ENCODE data around the gene FRAS1. TPM values are rescaled to one million over a fixed set of nuclear protein-coding genes. Genes with fewer than 3 reads are reported as not detected.

Gene FRAS1
- total and polyA plus RNA-seq, 2 donors (not counting 1 experiment from before 2014, with no cell fraction given), result 0.30 to 0.66 TPM

GRCh38 chr4:78454016-78454415 is 396.9 kb downstream of the FRAS1 start:
- DNase-seq (ENCODE audit: low read depth in 2 of 2), result no peak
- Histone ChIP-seq H3K79me2 (ENCODE audit: control insufficient read depth, insufficient read depth, low read length) (no peaks in the 10 kb centered on the region), H3K4me1 (ENCODE audit: control insufficient read depth, extremely low read depth, insufficient read depth, low read length) (no peaks in the 10 kb centered on the region), H3K27ac (ENCODE audit: insufficient read depth, low read length) (no peak overlapping the region), H3K9ac (ENCODE audit: insufficient read depth, low read length) (no peak overlapping the region), H2AFZ (ENCODE audit: low read length) (no peak overlapping the region), H3K4me3 (replicated peaks in 1 of 4; ENCODE audit: control extremely low read depth in 1 of 4, insufficient read depth in 1 of 4, low read depth in 3 of 4, low read length in 4 of 4) (no peak overlapping the region), H4K20me1 (ENCODE audit: control insufficient read depth, extremely low read depth, insufficient read depth, low read length) (no peaks in the 10 kb centered on the region), H3K4me2 (ENCODE audit: extremely low read depth, insufficient read depth, low read length) (no peak overlapping the region), H3K27me3 (ENCODE audit: control insufficient read depth, insufficient read depth, low read length) (no peaks in the 10 kb centered on the region), H3K36me3 (ENCODE audit: control insufficient read depth, insufficient read depth, low read length) (no peaks in the 10 kb centered on the region), H3K9me3 (ENCODE audit: control insufficient read depth, insufficient read depth, low read depth, low read length) (no peaks in the 10 kb centered on the region)
- TF ChIP-seq EZH2 (IDR thresholded peaks at IDR 0.05; ENCODE audit: low read length, missing control alignments) (no peak), CTCF (conservative IDR thresholded peaks at IDR 0.05 in 1 of 2, IDR thresholded peaks at IDR 0.05 in 1 of 2; ENCODE audit: low read depth in 1 of 2, low read length in 2 of 2) (no peak)

GRCh38 chr4:78457751-78458150 is 400.6 kb downstream of the FRAS1 start:
- H3K79me2 ChIP-seq (ENCODE audit: control insufficient read depth, insufficient read depth, low read length), result no peaks in the 10 kb centered on the region
- TF ChIP-seq CTCF (conservative IDR thresholded peaks at IDR 0.05 in 1 of 2, IDR thresholded peaks at IDR 0.05 in 1 of 2; ENCODE audit: low read depth in 1 of 2, low read length in 2 of 2) (no peak), EZH2 (IDR thresholded peaks at IDR 0.05; ENCODE audit: low read length, missing control alignments) (no peak)
- H3K9ac ChIP-seq (ENCODE audit: insufficient read depth, low read length), result no peak overlapping the region
- no peak for DNase-seq (ENCODE audit: low read depth in 2 of 2)
- no peak overlapping the region for H2AFZ ChIP-seq (ENCODE audit: low read length)
- no peaks in the 10 kb centered on the region for H3K36me3 ChIP-seq (ENCODE audit: control insufficient read depth, insufficient read depth, low read length)
- H4K20me1 ChIP-seq (ENCODE audit: control insufficient read depth, extremely low read depth, insufficient read depth, low read length), result no peaks in the 10 kb centered on the region
- H3K4me2 ChIP-seq (ENCODE audit: extremely low read depth, insufficient read depth, low read length), result no peak overlapping the region
- no peaks in the 10 kb centered on the region for H3K9me3 ChIP-seq (ENCODE audit: control insufficient read depth, insufficient read depth, low read depth, low read length)
- H3K4me1 ChIP-seq (ENCODE audit: control insufficient read depth, extremely low read depth, insufficient read depth, low read length), result no peaks in the 10 kb centered on the region
- H3K27me3 ChIP-seq (ENCODE audit: control insufficient read depth, insufficient read depth, low read length), result peaks cover 4% of the 10 kb centered on the region
- no peak overlapping the region for H3K4me3 ChIP-seq (replicated peaks in 1 of 4; ENCODE audit: control extremely low read depth in 1 of 4, insufficient read depth in 1 of 4, low read depth in 3 of 4, low read length in 4 of 4)
- H3K27ac ChIP-seq (ENCODE audit: insufficient read depth, low read length), result no peak overlapping the region

GRCh38 chr4:78459327-78459726 is 402.2 kb downstream of the FRAS1 start:
- TF ChIP-seq CTCF (conservative IDR thresholded peaks at IDR 0.05 in 1 of 2, IDR thresholded peaks at IDR 0.05 in 1 of 2; ENCODE audit: low read depth in 1 of 2, low read length in 2 of 2), result no peak
- no peak for TF ChIP-seq EZH2 (IDR thresholded peaks at IDR 0.05; ENCODE audit: low read length, missing control alignments)
- H3K79me2 ChIP-seq (ENCODE audit: control insufficient read depth, insufficient read depth, low read length), result no peaks in the 10 kb centered on the region
- no peaks in the 10 kb centered on the region for H4K20me1 ChIP-seq (ENCODE audit: control insufficient read depth, extremely low read depth, insufficient read depth, low read length)
- no peaks in the 10 kb centered on the region for H3K4me1 ChIP-seq (ENCODE audit: control insufficient read depth, extremely low read depth, insufficient read depth, low read length)
- H3K27ac ChIP-seq (ENCODE audit: insufficient read depth, low read length), result no peak overlapping the region
- H2AFZ ChIP-seq (ENCODE audit: low read length), result no peak overlapping the region
- H3K27me3 ChIP-seq (ENCODE audit: control insufficient read depth, insufficient read depth, low read length), result peaks cover 4% of the 10 kb centered on the region
- H3K36me3 ChIP-seq (ENCODE audit: control insufficient read depth, insufficient read depth, low read length), result no peaks in the 10 kb centered on the region
- no peak overlapping the region for H3K4me2 ChIP-seq (ENCODE audit: extremely low read depth, insufficient read depth, low read length)
- H3K9me3 ChIP-seq (ENCODE audit: control insufficient read depth, insufficient read depth, low read depth, low read length), result no peaks in the 10 kb centered on the region
- H3K4me3 ChIP-seq (replicated peaks in 1 of 4; ENCODE audit: control extremely low read depth in 1 of 4, insufficient read depth in 1 of 4, low read depth in 3 of 4, low read length in 4 of 4), result no peak overlapping the region
- no peak for DNase-seq (ENCODE audit: low read depth in 2 of 2)
- no peak overlapping the region for H3K9ac ChIP-seq (ENCODE audit: insufficient read depth, low read length)

All from fibroblast of lung (primary cell).